Islet precursor cell (in vitro differentiated cells): Measurements from ENCODE around the gene AHCYL1.

Source experiments
- DNase-seq: peaks from one replicate; pipeline ENCODE4 v3.0.0-alpha.2; 2018

The AHCYL1 gene

GRCh38 chr1:110065841-110066240 is 81.3 kb downstream of the AHCYL1 start:
- no peak for DNase-seq

DNA sequence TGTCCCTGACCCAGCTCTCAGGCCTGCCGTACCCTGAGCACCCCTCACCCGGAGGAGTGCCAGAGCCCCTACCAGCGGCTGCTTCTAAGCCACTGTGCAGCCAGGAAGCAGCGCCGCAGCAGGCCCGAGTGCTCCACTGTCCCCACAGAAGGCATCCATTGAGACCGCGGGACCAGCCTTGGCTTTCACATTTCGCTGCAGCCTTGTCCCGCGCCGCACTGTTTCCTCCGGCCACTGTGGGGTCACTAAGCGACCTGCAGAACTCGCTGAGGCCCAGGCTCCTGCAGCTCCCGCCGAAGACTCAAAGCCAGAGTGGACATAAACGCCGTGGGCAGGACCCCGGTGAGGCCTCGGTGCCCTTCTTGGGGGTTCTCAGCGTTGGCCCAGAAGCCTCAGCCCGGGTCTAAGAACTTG is 82.9 kb downstream of the AHCYL1 start:
- no peak for DNase-seq

DNA sequence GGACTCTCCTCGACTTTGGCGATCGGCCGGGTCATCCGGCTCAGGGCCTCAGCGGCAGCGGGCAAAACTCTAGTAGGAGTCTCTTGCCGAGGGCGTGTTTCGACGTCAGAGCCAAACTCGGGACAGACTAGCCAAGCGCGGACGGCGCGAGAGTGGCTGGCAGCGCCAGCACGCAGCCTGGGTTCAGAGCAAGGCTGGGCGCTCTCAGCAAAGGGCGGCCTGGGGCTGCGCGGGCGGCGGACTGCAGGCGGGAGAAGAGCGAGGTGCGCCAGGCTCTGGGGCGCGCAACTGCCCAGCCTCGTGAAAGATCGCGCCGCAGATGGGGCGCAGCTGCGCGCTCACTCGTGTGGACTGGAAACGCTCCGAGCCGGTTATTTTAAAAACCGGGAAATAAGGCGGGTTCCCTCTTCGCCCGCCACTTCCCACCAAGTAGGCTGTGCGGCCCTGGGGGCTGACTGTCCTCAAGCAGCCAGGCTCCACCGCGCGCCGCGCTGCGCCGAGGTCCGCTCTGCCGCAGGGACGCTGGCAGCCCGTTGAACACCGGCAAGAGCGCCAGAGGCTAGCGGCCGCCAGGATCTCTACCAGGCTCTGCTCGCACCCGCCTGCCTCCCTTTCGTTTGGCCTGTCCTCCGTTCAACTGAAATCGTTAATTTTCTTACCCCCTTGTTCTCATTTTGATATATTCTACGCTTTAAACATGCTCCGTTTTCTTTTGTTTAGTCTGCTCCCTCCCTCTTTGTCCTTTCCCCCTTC is 83.5 kb downstream of the AHCYL1 start:
- DNase-seq: peak; percentile 71

GRCh38 chr1:110068646-110069403 is 84.3 kb downstream of the AHCYL1 start:
- peak; percentile 73 for DNase-seq

DNA sequence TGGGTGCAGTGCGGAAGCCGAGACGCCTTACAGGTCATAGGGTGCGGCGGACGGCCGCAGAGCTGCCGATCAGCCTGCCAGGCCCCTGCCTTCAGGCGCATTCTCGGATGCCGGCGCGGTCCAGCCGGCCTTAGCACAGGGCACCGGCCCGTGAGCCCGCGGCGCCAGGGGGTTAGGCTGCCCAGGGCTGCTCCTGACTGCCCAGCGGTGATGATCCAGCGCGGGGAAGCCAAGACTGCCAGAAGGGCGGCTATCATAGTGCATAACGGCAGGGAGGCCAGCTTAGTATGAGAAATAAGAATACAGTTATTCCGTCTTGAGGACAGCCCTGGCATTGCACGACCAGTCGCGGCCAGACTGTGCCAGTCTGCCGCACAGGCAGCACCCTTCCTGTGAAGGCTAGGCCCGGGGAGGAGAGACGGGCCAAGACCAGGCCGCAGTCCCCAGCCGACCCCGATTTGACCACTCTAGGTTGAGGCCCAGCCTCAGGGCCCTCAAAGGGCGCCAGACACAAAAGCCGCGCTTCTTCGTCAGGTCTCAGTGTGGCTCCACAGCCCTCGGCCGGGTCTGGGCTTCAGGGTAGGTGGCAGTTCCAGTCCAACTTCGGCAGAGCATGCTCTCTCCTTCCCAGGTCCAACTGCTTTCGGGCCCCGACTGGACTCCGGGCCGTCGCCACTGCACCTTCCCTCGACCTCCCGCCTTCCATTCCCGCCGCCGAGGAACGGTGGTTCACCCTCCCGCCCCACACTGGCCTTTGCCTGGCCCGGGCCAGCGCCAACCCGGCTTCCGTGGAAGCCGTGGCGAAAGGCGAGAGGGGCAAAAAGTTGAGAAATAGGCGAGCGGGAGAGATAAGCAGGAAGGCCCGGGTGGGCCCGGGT is 85.1 kb downstream of the AHCYL1 start:
- DNase-seq: peak; percentile 73

DNA sequence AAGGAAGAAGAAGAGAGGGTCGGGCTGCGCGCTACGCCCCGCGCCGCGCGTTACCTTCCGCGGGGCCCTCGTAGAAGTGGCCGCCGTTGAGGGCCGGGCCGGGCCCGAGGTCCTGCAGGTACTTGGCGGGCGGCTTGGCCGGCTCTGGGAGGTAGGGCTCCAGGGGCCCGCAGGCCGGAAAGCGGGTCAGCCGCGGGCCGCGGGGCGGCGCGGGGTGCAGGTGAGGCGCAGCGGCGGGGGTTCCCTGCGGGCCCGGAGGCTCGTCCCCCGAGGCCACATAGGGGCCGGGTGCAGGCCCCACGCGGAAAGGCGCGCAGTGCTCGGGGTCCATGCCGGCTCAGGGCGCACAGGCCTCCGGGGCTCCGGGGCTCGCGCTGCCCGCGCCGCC is 85.7 kb downstream of the AHCYL1 start:
- no peak for DNase-seq

GRCh38 chr1:110070671-110071242 is 86.2 kb downstream of the AHCYL1 start, which contains the start of gene ALX3:
TSS of gene ALX3 (minus strand) at chr1:110070672. CDS start at chr1:110070612, 60 bp downstream.
- DNase-seq: no peak
